ENCODE measurements around the gene OCIAD1. TPM values are rescaled to one million over a fixed set of nuclear protein-coding genes. Genes with fewer than 3 reads are reported as not detected.
A peak's percentile ranks its signal among the peaks of the same experiment; 100 is the strongest.

OCIAD1 gene
- polyA plus RNA-seq, 3 donors: 112 to 145 (median 139) TPM

- TF ChIP-seq CTCF (IDR thresholded peaks at IDR 0.05): no peak
- Histone ChIP-seq H4K20me1 (ENCODE audit: insufficient read depth, low read length) (no peaks in the 10 kb centered on the region), H3K4me3 (replicated peaks in 1 of 3; ENCODE audit: low read depth in 2 of 3, low read length in 3 of 3) (no peak overlapping the region), H3K27ac (ENCODE audit: low read depth in 1 of 2, low read length in 2 of 2) (no peak overlapping the region), H3K36me3 (replicated peaks in 1 of 2; ENCODE audit: control insufficient read depth in 1 of 2, insufficient read depth in 2 of 2, low read length in 2 of 2) (no peaks in the 10 kb centered on the region), H3K4me2 (replicated peaks; ENCODE audit: extremely low read depth, low read length, poor library complexity, severe bottlenecking) (no peak overlapping the region), H2AFZ (ENCODE audit: insufficient read depth, low read depth, low read length, poor library complexity, severe bottlenecking) (no peak overlapping the region), H3K4me1 (ENCODE audit: control insufficient read depth in 1 of 2, insufficient read depth in 2 of 2, low read length in 2 of 2) (peaks cover 12% of the 10 kb centered on the region in 2 donors), H3K79me2 (ENCODE audit: insufficient read depth, low read length) (no peaks in the 10 kb centered on the region), H3K9me3 (replicated peaks in 1 of 2; ENCODE audit: control insufficient read depth in 1 of 2, insufficient read depth in 1 of 2, low read length in 2 of 2) (no peaks in the 10 kb centered on the region), H3K9ac (ENCODE audit: insufficient read depth, low read length, poor library complexity, severe bottlenecking) (no peak overlapping the region), H3K27me3 (ENCODE audit: control insufficient read depth in 2 of 2, insufficient read depth in 2 of 2, low read length in 2 of 2) (no peaks in the 10 kb centered on the region)
- Mint-ChIP-seq H3K27ac (no peak overlapping the region), H3K9me3 (no peaks in the 10 kb centered on the region), H3K27me3 (ENCODE audit: low read depth in 3 of 3) (peaks cover 0 to 3% (median 2%) of the 10 kb centered on the region in 3 donors), H3K4me1 (peaks cover 22% of the 10 kb centered on the region), H3K36me3 (no peaks in the 10 kb centered on the region), H3K4me3 (no peak overlapping the region)
- intact Hi-C loops (cut with micrococcal nuclease): no loop called here
- no peak for DNase-seq
Measured at GRCh38 chr4:48791313-48791712, 39.6 kb upstream of the OCIAD1 start.

DNA sequence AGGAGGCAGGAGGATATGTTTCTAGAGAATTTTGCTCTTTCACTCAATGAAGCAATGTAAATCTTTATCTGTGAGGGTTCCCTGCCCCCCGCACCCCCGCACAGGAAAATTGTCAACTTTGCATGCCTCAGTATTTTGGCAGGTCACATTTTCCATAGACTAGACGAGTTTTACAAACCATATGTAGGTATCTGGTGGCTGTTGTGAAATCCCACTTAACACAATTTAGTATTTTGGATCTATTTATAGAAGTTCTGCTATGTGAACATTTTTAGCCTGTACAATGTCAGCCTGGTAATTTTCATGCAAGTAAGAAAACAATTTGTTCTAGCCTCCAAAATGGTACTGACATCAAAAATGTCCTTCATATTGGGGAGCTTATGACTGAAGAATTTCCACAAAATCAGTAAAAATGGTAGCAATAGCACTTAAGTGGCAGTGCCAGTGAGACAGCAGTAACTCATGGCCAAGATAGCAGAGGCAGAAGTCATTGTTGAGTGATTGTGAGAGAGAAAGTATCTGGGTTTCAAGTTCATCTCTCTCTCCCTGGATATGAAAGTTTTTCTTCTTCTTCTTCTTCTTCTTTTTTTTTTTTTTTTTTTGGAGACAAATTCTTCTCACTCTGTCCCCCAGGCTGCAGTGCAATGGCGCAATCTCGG, 38.4 kb upstream of the OCIAD1 start:
- Mint-ChIP-seq H3K4me1 (peaks cover 22% of the 10 kb centered on the region), H3K27me3 (ENCODE audit: low read depth in 3 of 3) (peaks cover 0 to 3% (median 3%) of the 10 kb centered on the region in 3 donors), H3K36me3 (no peaks in the 10 kb centered on the region), H3K27ac (peak overlapping the region in 1 of 7 donors; percentile 38), H3K9me3 (no peaks in the 10 kb centered on the region), H3K4me3 (no peak overlapping the region)
- Histone ChIP-seq H3K79me2 (ENCODE audit: insufficient read depth, low read length) (no peaks in the 10 kb centered on the region), H3K36me3 (replicated peaks in 1 of 2; ENCODE audit: control insufficient read depth in 1 of 2, insufficient read depth in 2 of 2, low read length in 2 of 2) (no peaks in the 10 kb centered on the region), H3K9me3 (replicated peaks in 1 of 2; ENCODE audit: control insufficient read depth in 1 of 2, insufficient read depth in 1 of 2, low read length in 2 of 2) (no peaks in the 10 kb centered on the region), H3K9ac (ENCODE audit: insufficient read depth, low read length, poor library complexity, severe bottlenecking) (no peak overlapping the region), H3K4me2 (replicated peaks; ENCODE audit: extremely low read depth, low read length, poor library complexity, severe bottlenecking) (no peak overlapping the region), H3K4me1 (ENCODE audit: control insufficient read depth in 1 of 2, insufficient read depth in 2 of 2, low read length in 2 of 2) (peaks cover 12% of the 10 kb centered on the region in 2 donors), H3K27ac (ENCODE audit: low read depth in 1 of 2, low read length in 2 of 2) (no peak overlapping the region), H3K27me3 (ENCODE audit: control insufficient read depth in 2 of 2, insufficient read depth in 2 of 2, low read length in 2 of 2) (no peaks in the 10 kb centered on the region), H2AFZ (ENCODE audit: insufficient read depth, low read depth, low read length, poor library complexity, severe bottlenecking) (no peak overlapping the region), H4K20me1 (ENCODE audit: insufficient read depth, low read length) (no peaks in the 10 kb centered on the region), H3K4me3 (replicated peaks in 1 of 3; ENCODE audit: low read depth in 2 of 3, low read length in 3 of 3) (no peak overlapping the region)
- WGBS (ENCODE audit: insufficient coverage): no CpG with 5 or more reads among the region's 5 CpGs
- DNase-seq: no peak
- intact Hi-C loops (cut with micrococcal nuclease): no loop called here
- TF ChIP-seq CTCF (IDR thresholded peaks at IDR 0.05): no peak
